HL-60 (cell line): ENCODE measurements around the gene CNOT9.

ENCODE experiments used
- DNase-seq, 2 experiments: peaks; one replicate each; pipeline ENCODE4 v3.0.0-alpha.2; 2010 to 2020; ENCODE audit warnings: low read depth in 1 of 2, low spot score in 1 of 2
- H3K27ac ChIP-seq: fragments of 250-450 bp; sonication (Bioruptor Pico); replicated peaks from 2 replicates; pipeline ENCODE4 v1.5.1; 2020; ENCODE audit warnings: mild to moderate bottlenecking, moderate library complexity
- H3K27me3 ChIP-seq: fragments of 250-450 bp; sonication (Bioruptor Pico); 2 replicates; pipeline ENCODE4 v1.5.1; 2021; ENCODE audit warnings: mild to moderate bottlenecking, moderate library complexity; ENCODE audit not compliant: insufficient read depth, poor library complexity, severe bottlenecking
- H3K4me3 ChIP-seq: replicated peaks from 2 replicates; pipeline ENCODE4 v1.5.1; 2011; ENCODE audit warnings: mild to moderate bottlenecking, control low read depth, low read length; ENCODE audit not compliant: insufficient read depth
- GABPA ChIP-seq: IDR thresholded peaks from 2 replicates; pipeline ENCODE4 v1.6.1; 2012; ENCODE audit warnings: low read depth
- POLR2AphosphoS5 ChIP-seq: IDR thresholded peaks from 2 replicates; pipeline ENCODE4 v1.6.1; 2012; ENCODE audit warnings: low read depth
- SPI1 ChIP-seq: IDR thresholded peaks from 2 replicates; pipeline ENCODE4 v1.6.1; 2012; ENCODE audit warnings: low read depth, mild to moderate bottlenecking, borderline replicate concordance
- TF ChIP-seq, protein P1 (sequence below): IDR thresholded peaks from 2 replicates; pipeline ENCODE4 v1.6.1; 2012; ENCODE audit warnings: low read depth; ENCODE audit not compliant: insufficient replicate concordance
- TF ChIP-seq, protein P2 (sequence below): IDR thresholded peaks from one replicate; pipeline ENCODE4 v1.5.1; 2011; ENCODE audit warnings: low read length, control low read depth, inconsistent platforms; ENCODE audit not compliant: insufficient read depth

The CNOT9 gene

DNA sequence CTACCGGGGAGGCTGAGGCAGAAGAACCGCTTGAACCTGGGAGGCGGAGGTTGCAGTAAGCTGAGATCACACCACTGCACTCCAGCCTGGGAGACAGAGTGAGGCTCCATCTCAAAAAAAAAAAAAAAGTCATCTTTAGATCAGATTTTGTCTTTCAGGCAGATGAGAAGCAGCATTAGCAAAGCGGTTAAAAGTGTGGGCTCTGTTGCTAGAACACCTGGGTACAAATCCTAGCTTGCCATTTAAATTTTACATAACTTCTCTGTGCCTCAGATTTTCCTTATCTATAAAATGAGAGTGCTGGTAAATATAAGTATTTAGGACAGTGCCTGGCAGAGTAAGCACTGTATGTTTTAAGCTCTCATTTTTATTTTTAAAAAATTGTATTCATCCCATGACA is 8.2 kb downstream of the CNOT9 start:
- no peak overlapping the region for H3K27ac ChIP-seq
- TF ChIP-seq, protein P1, sequence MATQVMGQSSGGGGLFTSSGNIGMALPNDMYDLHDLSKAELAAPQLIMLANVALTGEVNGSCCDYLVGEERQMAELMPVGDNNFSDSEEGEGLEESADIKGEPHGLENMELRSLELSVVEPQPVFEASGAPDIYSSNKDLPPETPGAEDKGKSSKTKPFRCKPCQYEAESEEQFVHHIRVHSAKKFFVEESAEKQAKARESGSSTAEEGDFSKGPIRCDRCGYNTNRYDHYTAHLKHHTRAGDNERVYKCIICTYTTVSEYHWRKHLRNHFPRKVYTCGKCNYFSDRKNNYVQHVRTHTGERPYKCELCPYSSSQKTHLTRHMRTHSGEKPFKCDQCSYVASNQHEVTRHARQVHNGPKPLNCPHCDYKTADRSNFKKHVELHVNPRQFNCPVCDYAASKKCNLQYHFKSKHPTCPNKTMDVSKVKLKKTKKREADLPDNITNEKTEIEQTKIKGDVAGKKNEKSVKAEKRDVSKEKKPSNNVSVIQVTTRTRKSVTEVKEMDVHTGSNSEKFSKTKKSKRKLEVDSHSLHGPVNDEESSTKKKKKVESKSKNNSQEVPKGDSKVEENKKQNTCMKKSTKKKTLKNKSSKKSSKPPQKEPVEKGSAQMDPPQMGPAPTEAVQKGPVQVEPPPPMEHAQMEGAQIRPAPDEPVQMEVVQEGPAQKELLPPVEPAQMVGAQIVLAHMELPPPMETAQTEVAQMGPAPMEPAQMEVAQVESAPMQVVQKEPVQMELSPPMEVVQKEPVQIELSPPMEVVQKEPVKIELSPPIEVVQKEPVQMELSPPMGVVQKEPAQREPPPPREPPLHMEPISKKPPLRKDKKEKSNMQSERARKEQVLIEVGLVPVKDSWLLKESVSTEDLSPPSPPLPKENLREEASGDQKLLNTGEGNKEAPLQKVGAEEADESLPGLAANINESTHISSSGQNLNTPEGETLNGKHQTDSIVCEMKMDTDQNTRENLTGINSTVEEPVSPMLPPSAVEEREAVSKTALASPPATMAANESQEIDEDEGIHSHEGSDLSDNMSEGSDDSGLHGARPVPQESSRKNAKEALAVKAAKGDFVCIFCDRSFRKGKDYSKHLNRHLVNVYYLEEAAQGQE, result no peak
- TF ChIP-seq GABPA (no peak), SPI1 (no peak), POLR2AphosphoS5 (no peak)
- TF ChIP-seq, protein P2, sequence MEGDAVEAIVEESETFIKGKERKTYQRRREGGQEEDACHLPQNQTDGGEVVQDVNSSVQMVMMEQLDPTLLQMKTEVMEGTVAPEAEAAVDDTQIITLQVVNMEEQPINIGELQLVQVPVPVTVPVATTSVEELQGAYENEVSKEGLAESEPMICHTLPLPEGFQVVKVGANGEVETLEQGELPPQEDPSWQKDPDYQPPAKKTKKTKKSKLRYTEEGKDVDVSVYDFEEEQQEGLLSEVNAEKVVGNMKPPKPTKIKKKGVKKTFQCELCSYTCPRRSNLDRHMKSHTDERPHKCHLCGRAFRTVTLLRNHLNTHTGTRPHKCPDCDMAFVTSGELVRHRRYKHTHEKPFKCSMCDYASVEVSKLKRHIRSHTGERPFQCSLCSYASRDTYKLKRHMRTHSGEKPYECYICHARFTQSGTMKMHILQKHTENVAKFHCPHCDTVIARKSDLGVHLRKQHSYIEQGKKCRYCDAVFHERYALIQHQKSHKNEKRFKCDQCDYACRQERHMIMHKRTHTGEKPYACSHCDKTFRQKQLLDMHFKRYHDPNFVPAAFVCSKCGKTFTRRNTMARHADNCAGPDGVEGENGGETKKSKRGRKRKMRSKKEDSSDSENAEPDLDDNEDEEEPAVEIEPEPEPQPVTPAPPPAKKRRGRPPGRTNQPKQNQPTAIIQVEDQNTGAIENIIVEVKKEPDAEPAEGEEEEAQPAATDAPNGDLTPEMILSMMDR, result no peak
- H3K4me3 ChIP-seq, result no peak overlapping the region
- no peak for DNase-seq
- no peaks in the 10 kb centered on the region for H3K27me3 ChIP-seq

DNA sequence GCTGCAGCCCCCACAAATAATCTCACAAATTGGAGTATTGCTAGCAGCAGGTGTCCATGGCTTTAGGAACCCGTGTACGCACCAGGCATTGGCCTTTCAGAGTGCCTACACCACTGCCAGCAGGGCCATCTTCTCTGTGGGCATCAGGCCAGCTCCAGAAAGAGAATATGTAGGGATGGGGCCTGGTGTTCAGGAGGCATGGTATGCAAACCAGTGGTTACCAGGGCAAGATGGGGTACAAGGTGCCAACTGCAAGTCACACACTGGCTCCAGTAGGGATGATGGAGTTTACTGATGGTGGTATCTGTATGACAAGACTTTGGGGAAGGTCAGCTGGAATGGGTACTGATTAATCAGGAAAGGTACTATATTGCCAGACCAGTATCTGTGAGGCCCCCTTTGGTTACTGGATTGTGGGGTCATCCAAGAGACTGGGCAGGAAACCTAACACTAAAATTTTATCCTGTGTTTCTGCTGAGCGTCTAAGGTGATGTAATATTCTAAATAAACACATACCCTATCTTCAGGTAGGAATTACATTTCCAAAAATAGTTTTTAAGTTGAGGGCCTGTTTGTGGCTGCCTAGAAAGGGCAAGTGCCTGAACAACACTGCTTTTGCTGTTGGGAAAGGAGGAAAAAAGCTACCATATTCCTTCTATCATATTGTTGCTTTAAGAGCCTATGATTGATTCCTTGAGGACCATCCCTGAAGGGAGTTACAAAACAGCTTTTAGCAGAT is 9.0 kb downstream of the CNOT9 start:
- Histone ChIP-seq H3K27me3 (no peaks in the 10 kb centered on the region), H3K4me3 (no peak overlapping the region), H3K27ac (no peak overlapping the region)
- DNase-seq, result no peak
- TF ChIP-seq POLR2AphosphoS5 (no peak), GABPA (no peak), SPI1 (no peak)
- TF ChIP-seq, protein P2, result no peak
- TF ChIP-seq, protein P1, result no peak

DNA sequence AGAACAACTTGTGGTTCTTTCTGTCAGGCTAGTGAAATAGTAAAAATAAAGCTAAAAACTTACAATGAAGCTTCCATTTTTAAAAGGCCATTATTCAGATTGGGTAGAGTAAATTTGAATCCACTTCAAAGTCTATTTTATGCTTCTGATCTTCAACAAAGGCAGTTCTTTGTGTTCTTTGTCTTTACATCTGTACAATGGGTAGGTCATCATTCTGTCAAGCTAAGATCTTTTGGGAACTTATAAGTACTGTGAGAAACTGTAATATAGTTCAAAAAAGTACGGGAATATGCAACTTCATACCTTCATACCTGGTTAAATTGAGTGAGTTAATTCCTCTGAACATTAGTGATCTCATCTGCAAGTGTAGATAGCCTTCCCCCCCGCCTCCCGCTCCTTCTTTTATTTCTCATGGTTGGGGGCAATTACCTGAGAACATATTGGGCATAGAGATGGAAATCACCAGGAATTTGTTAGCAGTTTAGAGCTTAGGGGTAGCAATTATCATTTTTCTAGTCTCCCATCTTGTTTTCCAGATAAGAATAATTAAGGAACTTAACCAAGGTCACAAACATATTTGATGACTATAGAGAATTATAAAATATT is 9.7 kb downstream of the CNOT9 start:
- no peak overlapping the region for H3K27ac ChIP-seq
- no peak for DNase-seq
- no peak overlapping the region for H3K4me3 ChIP-seq
- TF ChIP-seq, protein P2, result no peak
- no peak for TF ChIP-seq POLR2AphosphoS5
- TF ChIP-seq GABPA, result no peak
- TF ChIP-seq, protein P1, result no peak
- TF ChIP-seq SPI1, result no peak
- H3K27me3 ChIP-seq, result no peaks in the 10 kb centered on the region
